MCF 10A (cell line): ENCODE results near the gene GOLIM4. TPM values are rescaled to one million over a fixed set of nuclear protein-coding genes. Genes with fewer than 3 reads are reported as not detected.

Source experiments
- BruUV-seq: library from RNA; stranded (reverse); fragments of 400-500 nt; replicated peaks from 2 replicates; lab custom pipeline; 2021; lab: Mats Ljungman, UMichigan
- CTCF ChIA-PET: fragments of 300-600 bp; sonication (Branson Sonifier 250); formaldehyde crosslinking; extraction: SDS; loops from one replicate; lab custom pipeline; 2021; ENCODE audit warnings: antibody characterized with exemption, inconsistent platforms; lab: Yijun Ruan, JAX
- POLR2A ChIA-PET: fragments of 300-600, 350-650 bp; sonication (Branson Sonifier 250); formaldehyde crosslinking; extraction: SDS; loops from one replicate; lab custom pipeline; 2020; ENCODE audit warnings: antibody characterized with exemption, inconsistent platforms; lab: Yijun Ruan, JAX
- DNase-seq: peaks from one replicate; pipeline ENCODE4 v3.0.0-alpha.2; 2018; ENCODE audit not compliant: unreplicated experiment
- H3K27ac Mint-ChIP-seq: one replicate; pipeline ENCODE4 v1.8.0; 2022; ENCODE audit warnings: mild to moderate bottlenecking, low read depth, mixed read lengths; ENCODE audit not compliant: unreplicated experiment
- H3K27me3 Mint-ChIP-seq: one replicate; pipeline ENCODE4 v1.8.0; 2022; ENCODE audit warnings: mixed read lengths; ENCODE audit not compliant: insufficient read depth, unreplicated experiment
- H3K36me3 Mint-ChIP-seq: one replicate; pipeline ENCODE4 v1.8.0; 2022; ENCODE audit warnings: mild to moderate bottlenecking, moderate library complexity, mixed read lengths; ENCODE audit not compliant: insufficient read depth, unreplicated experiment
- H3K4me1 Mint-ChIP-seq: one replicate; pipeline ENCODE4 v1.8.0; 2022; ENCODE audit warnings: mixed read lengths; ENCODE audit not compliant: insufficient read depth, unreplicated experiment
- H3K4me3 Mint-ChIP-seq: one replicate; pipeline ENCODE4 v1.8.0; 2022; ENCODE audit warnings: mild to moderate bottlenecking, moderate library complexity, mixed read lengths; ENCODE audit not compliant: unreplicated experiment
- H3K9me3 Mint-ChIP-seq: one replicate; pipeline ENCODE4 v1.8.0; 2022; ENCODE audit warnings: mixed read lengths; ENCODE audit not compliant: unreplicated experiment
- intact Hi-C: fragments of 100-400 bp; cut with micrococcal nuclease; formaldehyde crosslinking; loops from 2 replicates; pipeline ENCODE4 v1.14.1; 2022
- total RNA-seq: library from RNA; stranded (reverse); gene quantifications from 2 replicates; pipeline ENCODE4 v1.2.3, GENCODE V29; 2022
- TF ChIP-seq, protein P1 (sequence below): fragments of 200-600 bp; IDR thresholded peaks from one replicate; pipeline ENCODE4 v1.8.0; 2022; ENCODE audit warnings: antibody characterized with exemption, mild to moderate bottlenecking; ENCODE audit not compliant: unreplicated experiment

The GOLIM4 gene
- total RNA-seq, 1 experiment from 2014 or later, result 25.8 TPM

DNA sequence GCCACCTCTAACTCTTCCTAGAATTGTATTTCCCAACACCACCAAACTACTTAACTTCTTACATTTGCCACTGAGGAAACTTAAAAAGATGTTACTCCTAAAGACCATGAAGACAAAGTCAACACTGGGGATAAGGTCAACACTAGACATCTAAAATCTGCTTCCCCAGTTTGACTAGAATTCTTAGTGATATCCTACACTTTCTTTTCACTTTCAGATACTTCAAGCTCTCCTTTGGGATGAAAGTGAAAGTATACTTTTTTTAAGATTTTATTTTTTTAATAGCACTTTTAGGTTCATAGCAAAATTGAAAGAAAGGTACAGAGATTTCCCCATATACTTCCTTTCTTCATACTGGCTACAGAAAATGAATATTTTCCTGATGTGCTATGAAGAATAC is 32.6 kb downstream of the GOLIM4 start:
- TF ChIP-seq, protein P1, sequence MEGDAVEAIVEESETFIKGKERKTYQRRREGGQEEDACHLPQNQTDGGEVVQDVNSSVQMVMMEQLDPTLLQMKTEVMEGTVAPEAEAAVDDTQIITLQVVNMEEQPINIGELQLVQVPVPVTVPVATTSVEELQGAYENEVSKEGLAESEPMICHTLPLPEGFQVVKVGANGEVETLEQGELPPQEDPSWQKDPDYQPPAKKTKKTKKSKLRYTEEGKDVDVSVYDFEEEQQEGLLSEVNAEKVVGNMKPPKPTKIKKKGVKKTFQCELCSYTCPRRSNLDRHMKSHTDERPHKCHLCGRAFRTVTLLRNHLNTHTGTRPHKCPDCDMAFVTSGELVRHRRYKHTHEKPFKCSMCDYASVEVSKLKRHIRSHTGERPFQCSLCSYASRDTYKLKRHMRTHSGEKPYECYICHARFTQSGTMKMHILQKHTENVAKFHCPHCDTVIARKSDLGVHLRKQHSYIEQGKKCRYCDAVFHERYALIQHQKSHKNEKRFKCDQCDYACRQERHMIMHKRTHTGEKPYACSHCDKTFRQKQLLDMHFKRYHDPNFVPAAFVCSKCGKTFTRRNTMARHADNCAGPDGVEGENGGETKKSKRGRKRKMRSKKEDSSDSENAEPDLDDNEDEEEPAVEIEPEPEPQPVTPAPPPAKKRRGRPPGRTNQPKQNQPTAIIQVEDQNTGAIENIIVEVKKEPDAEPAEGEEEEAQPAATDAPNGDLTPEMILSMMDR, result no peak
- Mint-ChIP-seq H3K27ac (no peak overlapping the region), H3K4me1 (peaks cover 25% of the 10 kb centered on the region), H3K9me3 (no peaks in the 10 kb centered on the region), H3K4me3 (no peak overlapping the region), H3K27me3 (no peaks in the 10 kb centered on the region), H3K36me3 (no peaks in the 10 kb centered on the region)
- BruUV-seq, result no TSS peak
- DNase-seq, result no peak
- POLR2A ChIA-PET, result interaction anchor here (1.3 to 3.5 kb wide), 2 partner anchors 8 to 31 kb away, joined by 6 to 19 read pairs; no protein-coding TSS in a partner anchor
- CTCF ChIA-PET, result interaction anchor here (0.6 to 4.4 kb wide), 7 partner anchors 11 to 1606 kb away, joined by 3 to 30 read pairs (median 4); partner anchors contain the start of gene GOLIM4
- intact Hi-C loops, result no loop called here

DNA sequence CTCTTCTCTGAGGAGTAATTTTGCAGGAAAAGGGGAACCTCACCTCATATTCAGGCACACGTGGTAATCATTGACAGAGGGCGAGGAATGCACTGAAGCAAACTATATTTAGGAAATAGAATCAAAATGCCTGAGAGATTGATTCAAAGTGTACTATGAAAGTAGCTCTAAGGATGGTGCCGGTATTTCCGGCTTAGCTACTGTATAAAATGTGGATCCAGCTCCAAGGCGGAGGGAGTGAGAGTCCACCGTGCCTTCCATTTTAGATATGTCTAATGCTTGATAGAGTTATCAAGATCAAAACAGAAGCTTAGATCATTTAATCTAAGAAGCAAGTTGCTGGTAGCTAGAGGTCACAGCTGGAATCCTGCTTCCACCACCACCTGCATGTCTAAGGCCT is 33.0 kb downstream of the GOLIM4 start:
- ChIA-PET CTCF (interaction anchor here (0.6 to 4.4 kb wide), 7 partner anchors 11 to 1607 kb away, joined by 3 to 30 read pairs (median 8); partner anchors contain the start of gene GOLIM4), POLR2A (interaction anchor here (1.3 to 3.5 kb wide), 2 partner anchors 8 to 32 kb away, joined by 6 to 19 read pairs; no protein-coding TSS in a partner anchor)
- Mint-ChIP-seq H3K36me3 (no peaks in the 10 kb centered on the region), H3K4me3 (no peak overlapping the region), H3K27ac (no peak overlapping the region), H3K9me3 (no peaks in the 10 kb centered on the region), H3K4me1 (peaks cover 25% of the 10 kb centered on the region), H3K27me3 (no peaks in the 10 kb centered on the region)
- TF ChIP-seq, protein P1, result no peak
- no TSS peak for BruUV-seq
- intact Hi-C loops, result no loop called here
- DNase-seq, result no peak

DNA sequence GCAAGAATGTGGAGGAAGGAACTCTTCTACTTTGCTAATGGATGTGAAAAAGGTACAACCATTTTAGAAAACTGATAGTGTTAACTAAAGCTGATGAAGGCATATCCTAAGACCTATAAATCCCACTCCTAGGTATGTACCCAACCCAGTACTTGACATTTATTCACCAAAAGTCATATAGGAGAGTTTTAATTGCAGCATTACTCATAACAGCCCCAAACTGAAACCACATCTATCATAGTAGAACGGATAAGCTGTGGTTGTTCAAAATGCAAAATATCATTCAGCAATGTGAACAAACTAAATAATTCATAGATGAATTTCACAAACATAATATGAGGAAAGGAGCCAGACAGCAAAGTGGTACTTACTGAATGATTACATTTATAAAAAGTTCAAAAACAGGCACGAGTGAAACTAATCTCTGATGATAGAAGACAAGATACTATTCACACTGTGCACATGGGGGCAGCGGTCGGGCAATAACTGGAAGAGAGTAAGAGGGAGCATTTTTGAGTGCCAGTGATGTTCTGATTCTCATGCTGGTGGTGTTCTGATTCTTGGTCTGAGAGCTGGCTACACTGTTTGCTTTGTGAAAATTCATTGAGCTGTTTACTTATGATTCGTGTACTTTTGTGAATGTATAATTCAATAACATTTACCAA is 34.3 kb downstream of the GOLIM4 start:
- POLR2A ChIA-PET, result interaction anchor here (0.6 to 3.5 kb wide), 5 partner anchors 9 to 49 kb away, joined by 3 to 19 read pairs (median 4); no protein-coding TSS in a partner anchor
- no peak for DNase-seq
- Mint-ChIP-seq H3K36me3 (no peaks in the 10 kb centered on the region), H3K9me3 (no peaks in the 10 kb centered on the region), H3K27ac (no peak overlapping the region), H3K27me3 (no peaks in the 10 kb centered on the region), H3K4me3 (no peak overlapping the region), H3K4me1 (peaks cover 20% of the 10 kb centered on the region)
- BruUV-seq, result no TSS peak
- TF ChIP-seq, protein P1, result no peak
- intact Hi-C loops, result no loop called here
- CTCF ChIA-PET, result interaction anchor here (0.7 to 4.4 kb wide), 9 partner anchors 10 to 105 kb away, joined by 4 to 30 read pairs (median 5); partner anchors contain the start of gene GOLIM4

DNA sequence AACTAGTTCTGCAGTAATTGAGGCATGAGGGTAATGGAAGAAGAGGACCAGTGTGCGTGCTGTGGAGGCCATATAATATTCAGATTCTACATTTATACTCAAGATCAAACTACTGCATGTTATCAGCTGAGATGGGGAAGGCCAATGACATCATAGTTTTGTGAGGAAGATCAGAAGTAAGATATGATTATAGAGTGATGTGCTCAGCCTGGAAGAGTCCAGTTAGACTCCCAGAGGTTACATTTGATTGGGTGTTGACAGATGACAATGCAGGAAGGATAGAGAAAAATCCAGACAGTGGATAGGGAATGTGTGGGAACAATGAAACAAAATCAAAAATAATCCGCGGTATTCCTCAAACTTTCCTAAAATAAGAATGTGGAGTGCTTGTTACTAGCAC is 35.4 kb downstream of the GOLIM4 start:
- CTCF ChIA-PET, result interaction anchor here (0.6 to 4.4 kb wide), 5 partner anchors 13 to 1482 kb away, joined by 3 to 30 read pairs (median 4); no protein-coding TSS in a partner anchor
- no peak overlapping the region for H3K27ac Mint-ChIP-seq
- DNase-seq, result no peak
- intact Hi-C loops, result no loop called here
- no peaks in the 10 kb centered on the region for H3K9me3 Mint-ChIP-seq
- BruUV-seq, result no TSS peak
- H3K36me3 Mint-ChIP-seq, result no peaks in the 10 kb centered on the region
- H3K4me1 Mint-ChIP-seq, result peaks cover 15% of the 10 kb centered on the region
- no peak overlapping the region for H3K4me3 Mint-ChIP-seq
- POLR2A ChIA-PET, result interaction anchor here (1.3 to 3.5 kb wide), 2 partner anchors 11 to 34 kb away, joined by 4 to 19 read pairs; no protein-coding TSS in a partner anchor
- no peaks in the 10 kb centered on the region for H3K27me3 Mint-ChIP-seq
- TF ChIP-seq, protein P1, result no peak
